ENCODE data around the gene ARPP21. TPM values are rescaled to one million over a fixed set of nuclear protein-coding genes. Genes with fewer than 3 reads are reported as not detected.

The ARPP21 gene
- total and polyA plus RNA-seq, 2 donors (not counting 3 experiments of a cell fraction or from before 2014, with no cell fraction given), result not detected

DNA sequence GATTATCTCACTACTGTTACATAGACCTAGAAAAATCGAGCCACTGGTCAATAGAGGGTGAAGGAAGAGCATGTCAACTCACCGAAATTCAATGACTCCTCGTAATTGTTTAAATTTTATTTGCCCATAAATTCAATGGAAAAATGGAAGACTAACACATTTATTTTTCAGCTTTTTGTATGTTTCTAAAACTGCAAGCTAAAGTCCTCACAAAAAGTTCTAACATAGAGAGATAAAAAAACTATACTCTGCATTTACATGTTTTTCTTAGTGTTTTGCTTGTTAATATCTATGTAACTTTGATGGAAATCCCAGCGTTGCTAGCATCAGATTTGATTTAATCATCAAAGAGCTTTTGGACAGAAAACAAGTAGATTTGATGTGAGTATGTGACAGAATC, 6.8 kb downstream of the ARPP21 start:
- H3K27me3 ChIP-seq (ENCODE audit: control insufficient read depth in 2 of 2, insufficient read depth in 2 of 2, low read length in 2 of 2), result peaks cover 6 to 21% of the 10 kb centered on the region in 2 experiments
- no peaks in the 10 kb centered on the region for H3K36me3 ChIP-seq (ENCODE audit: control insufficient read depth in 2 of 2, extremely low read depth in 1 of 2, insufficient read depth in 2 of 2, low read length in 2 of 2)
- H3K9ac ChIP-seq (replicated peaks; ENCODE audit: extremely low read depth, insufficient read depth, low read length), result no peak overlapping the region
- no peak overlapping the region for H2AFZ ChIP-seq (ENCODE audit: low read depth, low read length)
- H3K4me2 ChIP-seq (ENCODE audit: insufficient read depth, low read length), result no peak overlapping the region
- H3K4me3 ChIP-seq (replicated peaks in 1 of 3; ENCODE audit: insufficient read depth in 1 of 3, low read depth in 1 of 3, low read length in 3 of 3), result no peak overlapping the region
- POLR2A ChIA-PET, result no interaction called here
- no peak overlapping the region for H3K27ac ChIP-seq (ENCODE audit: insufficient read depth, low read depth, low read length)
- TF ChIP-seq EZH2 (IDR thresholded peaks at IDR 0.05; ENCODE audit: borderline replicate concordance, low read depth, low read length, severe bottlenecking) (no peak), POLR2A (IDR thresholded peaks at IDR 0.05; ENCODE audit: low read depth, low read length) (no peak), JUN (IDR thresholded peaks at IDR 0.05; ENCODE audit: borderline replicate concordance, insufficient read depth, insufficient read length, low read depth) (no peak), POLR2AphosphoS5 (IDR thresholded peaks at IDR 0.05; ENCODE audit: insufficient read depth, low read depth, low read length) (no peak), FOS (IDR thresholded peaks at IDR 0.05; ENCODE audit: borderline replicate concordance, insufficient read depth, low read length) (no peak)
- TF ChIP-seq, protein P1, sequence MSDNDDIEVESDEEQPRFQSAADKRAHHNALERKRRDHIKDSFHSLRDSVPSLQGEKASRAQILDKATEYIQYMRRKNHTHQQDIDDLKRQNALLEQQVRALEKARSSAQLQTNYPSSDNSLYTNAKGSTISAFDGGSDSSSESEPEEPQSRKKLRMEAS (IDR thresholded peaks at IDR 0.05; ENCODE audit: insufficient read depth, insufficient read length), result no peak
- no peaks in the 10 kb centered on the region for H3K79me2 ChIP-seq (ENCODE audit: control insufficient read depth, insufficient read depth, low read length)
- FAIRE-seq, result no peak
- H3K9me3 ChIP-seq (replicated peaks; ENCODE audit: control insufficient read depth, insufficient read depth, low read length), result no peaks in the 10 kb centered on the region
- no peaks in the 10 kb centered on the region for H4K20me1 ChIP-seq (replicated peaks; ENCODE audit: control insufficient read depth, extremely low read depth, insufficient read depth, low read length)
- dilution Hi-C loops (cut with MboI; ENCODE audit: extremely low pct_ligation_motif_present, low sequenced_read_pairs) (no loop called here), intact Hi-C loops (cut with micrococcal nuclease) (no loop called here)
- DNase-seq (ENCODE audit: low read depth, low spot score), result no peak
- BruUV-seq (replicated peaks), result no TSS peak
- no peaks in the 10 kb centered on the region for H3K9me1 ChIP-seq (replicated peaks; ENCODE audit: control insufficient read depth, extremely low read depth, insufficient read depth, low read length)
- CTCF ChIA-PET, result interaction anchor here (1.0 kb wide), 1 partner anchor 963 kb away, joined by 3 read pairs; no protein-coding TSS in a partner anchor
- no peaks in the 10 kb centered on the region for H3K4me1 ChIP-seq (ENCODE audit: control insufficient read depth, extremely low read depth, insufficient read depth, low read length)

DNA sequence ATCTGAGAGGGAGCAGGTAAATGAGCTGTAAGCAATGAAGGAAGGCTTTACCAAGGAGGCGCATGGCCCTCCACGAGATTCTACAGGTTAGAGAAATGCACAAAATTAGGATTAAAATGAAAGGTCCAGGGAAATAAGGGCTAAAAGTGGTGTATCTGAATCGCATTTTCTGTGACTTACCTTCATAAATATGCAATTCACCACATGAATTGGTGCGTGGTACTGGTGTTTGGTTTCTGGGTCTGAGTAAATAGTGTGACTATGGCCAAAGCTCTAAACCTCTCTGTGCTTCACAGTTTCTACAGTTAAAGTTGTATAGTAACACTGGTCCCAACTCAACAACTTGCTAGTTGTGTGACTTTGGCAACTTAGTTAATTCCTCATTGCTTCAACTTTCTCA, 8.1 kb downstream of the ARPP21 start:
- FAIRE-seq (no peak), DNase-seq (ENCODE audit: low read depth, low spot score) (no peak)
- Histone ChIP-seq H4K20me1 (replicated peaks; ENCODE audit: control insufficient read depth, extremely low read depth, insufficient read depth, low read length) (no peaks in the 10 kb centered on the region), H3K4me1 (ENCODE audit: control insufficient read depth, extremely low read depth, insufficient read depth, low read length) (no peaks in the 10 kb centered on the region), H3K4me2 (ENCODE audit: insufficient read depth, low read length) (no peak overlapping the region), H3K9me3 (replicated peaks; ENCODE audit: control insufficient read depth, insufficient read depth, low read length) (no peaks in the 10 kb centered on the region), H2AFZ (ENCODE audit: low read depth, low read length) (no peak overlapping the region), H3K4me3 (replicated peaks in 1 of 3; ENCODE audit: insufficient read depth in 1 of 3, low read depth in 1 of 3, low read length in 3 of 3) (no peak overlapping the region), H3K27me3 (ENCODE audit: control insufficient read depth in 2 of 2, insufficient read depth in 2 of 2, low read length in 2 of 2) (peaks cover 0 to 7% of the 10 kb centered on the region in 2 experiments), H3K79me2 (ENCODE audit: control insufficient read depth, insufficient read depth, low read length) (no peaks in the 10 kb centered on the region), H3K9me1 (replicated peaks; ENCODE audit: control insufficient read depth, extremely low read depth, insufficient read depth, low read length) (no peaks in the 10 kb centered on the region), H3K36me3 (ENCODE audit: control insufficient read depth in 2 of 2, extremely low read depth in 1 of 2, insufficient read depth in 2 of 2, low read length in 2 of 2) (no peaks in the 10 kb centered on the region), H3K27ac (ENCODE audit: insufficient read depth, low read depth, low read length) (no peak overlapping the region), H3K9ac (replicated peaks; ENCODE audit: extremely low read depth, insufficient read depth, low read length) (no peak overlapping the region)
- intact Hi-C loops (cut with micrococcal nuclease) (no loop called here), dilution Hi-C loops (cut with MboI; ENCODE audit: extremely low pct_ligation_motif_present, low sequenced_read_pairs) (no loop called here)
- POLR2A ChIA-PET, result no interaction called here
- no peak for TF ChIP-seq FOS (IDR thresholded peaks at IDR 0.05; ENCODE audit: borderline replicate concordance, insufficient read depth, low read length)
- TF ChIP-seq POLR2A (IDR thresholded peaks at IDR 0.05; ENCODE audit: low read depth, low read length), result no peak
- TF ChIP-seq, protein P1 (IDR thresholded peaks at IDR 0.05; ENCODE audit: insufficient read depth, insufficient read length), result no peak
- no peak for TF ChIP-seq JUN (IDR thresholded peaks at IDR 0.05; ENCODE audit: borderline replicate concordance, insufficient read depth, insufficient read length, low read depth)
- TF ChIP-seq MYC (IDR thresholded peaks at IDR 0.05; ENCODE audit: low read depth, low read length), result no peak
- TF ChIP-seq EZH2 (IDR thresholded peaks at IDR 0.05; ENCODE audit: borderline replicate concordance, low read depth, low read length, severe bottlenecking), result no peak
- TF ChIP-seq GATA2 (IDR thresholded peaks at IDR 0.05; ENCODE audit: insufficient read depth, insufficient read length, low read depth, low read length), result no peak
- no peak for TF ChIP-seq POLR2AphosphoS5 (IDR thresholded peaks at IDR 0.05; ENCODE audit: insufficient read depth, low read depth, low read length)
- TF ChIP-seq, protein P2, sequence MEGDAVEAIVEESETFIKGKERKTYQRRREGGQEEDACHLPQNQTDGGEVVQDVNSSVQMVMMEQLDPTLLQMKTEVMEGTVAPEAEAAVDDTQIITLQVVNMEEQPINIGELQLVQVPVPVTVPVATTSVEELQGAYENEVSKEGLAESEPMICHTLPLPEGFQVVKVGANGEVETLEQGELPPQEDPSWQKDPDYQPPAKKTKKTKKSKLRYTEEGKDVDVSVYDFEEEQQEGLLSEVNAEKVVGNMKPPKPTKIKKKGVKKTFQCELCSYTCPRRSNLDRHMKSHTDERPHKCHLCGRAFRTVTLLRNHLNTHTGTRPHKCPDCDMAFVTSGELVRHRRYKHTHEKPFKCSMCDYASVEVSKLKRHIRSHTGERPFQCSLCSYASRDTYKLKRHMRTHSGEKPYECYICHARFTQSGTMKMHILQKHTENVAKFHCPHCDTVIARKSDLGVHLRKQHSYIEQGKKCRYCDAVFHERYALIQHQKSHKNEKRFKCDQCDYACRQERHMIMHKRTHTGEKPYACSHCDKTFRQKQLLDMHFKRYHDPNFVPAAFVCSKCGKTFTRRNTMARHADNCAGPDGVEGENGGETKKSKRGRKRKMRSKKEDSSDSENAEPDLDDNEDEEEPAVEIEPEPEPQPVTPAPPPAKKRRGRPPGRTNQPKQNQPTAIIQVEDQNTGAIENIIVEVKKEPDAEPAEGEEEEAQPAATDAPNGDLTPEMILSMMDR (IDR thresholded peaks at IDR 0.05; ENCODE audit: extremely low read depth in 1 of 2, insufficient read depth in 1 of 2, low read depth in 1 of 2, low read length in 2 of 2), result no peak
- CTCF ChIA-PET, result no interaction called here
- BruUV-seq (replicated peaks), result no TSS peak

Data from endothelial cell of umbilical vein (primary cell).